ENCODE measurements around the gene PPP1CA. TPM values are rescaled to one million over a fixed set of nuclear protein-coding genes. Genes with fewer than 3 reads are reported as not detected.
A peak's percentile ranks its signal among the peaks of the same experiment; 100 is the strongest.

Gene PPP1CA
- total RNA-seq, 1 experiment from 2014 or later = 384 TPM

GRCh38 chr11:67409261-67409666 is 7.6 kb upstream of the PPP1CA start:
- Mint-ChIP-seq H3K4me1 (ENCODE audit: low read depth, unreplicated experiment) (peaks cover 7% of the 10 kb centered on the region), H3K27me3 (ENCODE audit: insufficient read depth, unreplicated experiment) (no peaks in the 10 kb centered on the region), H3K4me3 (ENCODE audit: unreplicated experiment) (no peak overlapping the region), H3K27ac (ENCODE audit: unreplicated experiment) (no peak overlapping the region), H3K9me3 (ENCODE audit: unreplicated experiment) (no peaks in the 10 kb centered on the region), H3K36me3 (ENCODE audit: insufficient read depth, unreplicated experiment) (peaks cover 6% of the 10 kb centered on the region)
- H3K27me3 ChIP-seq (replicated peaks; ENCODE audit: control insufficient read depth, insufficient read depth, low read length) = no peaks in the 10 kb centered on the region
- no peak for TF ChIP-seq CTCF (IDR thresholded peaks at IDR 0.05; ENCODE audit: insufficient read depth in 1 of 2, low read depth in 1 of 2, low read length in 1 of 2, severe bottlenecking in 1 of 2, unreplicated experiment in 1 of 2)
- BruUV-seq (replicated peaks) = no TSS peak
- intact Hi-C loops (cut with micrococcal nuclease; ENCODE audit: unreplicated experiment) = no loop called here
- H3K36me3 ChIP-seq (ENCODE audit: control insufficient read depth, insufficient read depth, low read length) = no peaks in the 10 kb centered on the region
- DNase-seq = no peak
- POLR2A ChIA-PET = no interaction called here
- H3K9me3 ChIP-seq = no peaks in the 10 kb centered on the region
- no peaks in the 10 kb centered on the region for H3K4me1 ChIP-seq
- CTCF ChIA-PET = no interaction called here
- no peak overlapping the region for H3K4me3 ChIP-seq (ENCODE audit: low read depth, low read length)

- Mint-ChIP-seq H3K4me1 (ENCODE audit: low read depth, unreplicated experiment) (peaks cover 7% of the 10 kb centered on the region), H3K4me3 (ENCODE audit: unreplicated experiment) (no peak overlapping the region), H3K27ac (ENCODE audit: unreplicated experiment) (peak overlapping the region; percentile 21), H3K27me3 (ENCODE audit: insufficient read depth, unreplicated experiment) (no peaks in the 10 kb centered on the region), H3K9me3 (ENCODE audit: unreplicated experiment) (no peaks in the 10 kb centered on the region), H3K36me3 (ENCODE audit: insufficient read depth, unreplicated experiment) (peaks cover 9% of the 10 kb centered on the region)
- CTCF ChIA-PET = interaction anchor here (1.4 kb wide), 1 partner anchor 60 kb away, joined by 3 read pairs; the partner anchor contains the start of gene TMEM134
- Histone ChIP-seq H3K4me1 (no peaks in the 10 kb centered on the region), H3K9me3 (no peaks in the 10 kb centered on the region), H3K27me3 (replicated peaks; ENCODE audit: control insufficient read depth, insufficient read depth, low read length) (no peaks in the 10 kb centered on the region), H3K36me3 (ENCODE audit: control insufficient read depth, insufficient read depth, low read length) (no peaks in the 10 kb centered on the region), H3K4me3 (ENCODE audit: low read depth, low read length) (no peak overlapping the region)
- POLR2A ChIA-PET = interaction anchor here (0.6 kb wide), 1 partner anchor 1415 kb away, joined by 8 read pairs; no protein-coding TSS in a partner anchor
- DNase-seq = no peak
- intact Hi-C loops (cut with micrococcal nuclease; ENCODE audit: unreplicated experiment) = no loop called here
- TF ChIP-seq CTCF (IDR thresholded peaks at IDR 0.05; ENCODE audit: insufficient read depth in 1 of 2, low read depth in 1 of 2, low read length in 1 of 2, severe bottlenecking in 1 of 2, unreplicated experiment in 1 of 2) = no peak
- no TSS peak for BruUV-seq (replicated peaks)
Measured at GRCh38 chr11:67408437-67409200, 7.0 kb upstream of the PPP1CA start.

GRCh38 chr11:67407688-67408163 is 6.1 kb upstream of the PPP1CA start:
- Histone ChIP-seq H3K9me3 (no peaks in the 10 kb centered on the region), H3K36me3 (ENCODE audit: control insufficient read depth, insufficient read depth, low read length) (no peaks in the 10 kb centered on the region), H3K4me3 (ENCODE audit: low read depth, low read length) (no peak overlapping the region), H3K27me3 (replicated peaks; ENCODE audit: control insufficient read depth, insufficient read depth, low read length) (no peaks in the 10 kb centered on the region), H3K4me1 (no peaks in the 10 kb centered on the region)
- no peak for DNase-seq
- H3K9me3 Mint-ChIP-seq (ENCODE audit: unreplicated experiment) = no peaks in the 10 kb centered on the region
- TF ChIP-seq CTCF (IDR thresholded peaks at IDR 0.05; ENCODE audit: insufficient read depth in 1 of 2, low read depth in 1 of 2, low read length in 1 of 2, severe bottlenecking in 1 of 2, unreplicated experiment in 1 of 2) = no peak
- intact Hi-C loops (cut with micrococcal nuclease; ENCODE audit: unreplicated experiment) = no loop called here
- ChIA-PET POLR2A (interaction anchor here (0.5 to 0.8 kb wide), 2 partner anchors 13 to 36 kb away, joined by 3 to 6 read pairs; partner anchors contain the start of gene CORO1B), CTCF (interaction anchor here (1.1 to 1.4 kb wide), 3 partner anchors 11 to 61 kb away, joined by 3 to 6 read pairs (median 3); partner anchors contain the start of genes CORO1B and TMEM134)
- H3K27ac Mint-ChIP-seq (ENCODE audit: unreplicated experiment) = peak overlapping the region; percentile 21
- H3K4me3 Mint-ChIP-seq (ENCODE audit: unreplicated experiment) = no peak overlapping the region
- no TSS peak for BruUV-seq (replicated peaks)
- H3K36me3 Mint-ChIP-seq (ENCODE audit: insufficient read depth, unreplicated experiment) = peaks cover 12% of the 10 kb centered on the region
- peaks cover 7% of the 10 kb centered on the region for H3K4me1 Mint-ChIP-seq (ENCODE audit: low read depth, unreplicated experiment)
- no peaks in the 10 kb centered on the region for H3K27me3 Mint-ChIP-seq (ENCODE audit: insufficient read depth, unreplicated experiment)

All from Caco-2 (cell line).